ENCODE data around the gene PGS1. TPM values are rescaled to one million over a fixed set of nuclear protein-coding genes. Genes with fewer than 3 reads are reported as not detected.

Gene PGS1
- total RNA-seq, 2 donors from 2014 or later, result 29.2 to 57.4 TPM

- WGBS, result 82% methylated on average over 23 of the region's 23 CpGs
- no peak overlapping the region for H3K27ac ChIP-seq
- no peaks in the 10 kb centered on the region for H3K27me3 ChIP-seq (replicated peaks; ENCODE audit: insufficient read depth)
- no peak for TF ChIP-seq CTCF (IDR thresholded peaks at IDR 0.05)
- no peak for TF ChIP-seq POLR2A (IDR thresholded peaks at IDR 0.05)
- no peak for TF ChIP-seq POLR2AphosphoS5 (IDR thresholded peaks at IDR 0.05)
- H3K9me3 ChIP-seq, result no peaks in the 10 kb centered on the region
- H3K4me3 ChIP-seq, result no peak overlapping the region
- peaks cover 4% of the 10 kb centered on the region in 2 donors for H3K36me3 ChIP-seq
- no peak for DNase-seq (ENCODE audit: low spot score)
- H3K4me1 ChIP-seq (replicated peaks), result peaks cover 4% of the 10 kb centered on the region
- intact Hi-C loops (cut with DNase I), result no loop called here
Observed at GRCh38 chr17:78408476-78409050, 30.1 kb downstream of the PGS1 start.

- H3K36me3 ChIP-seq, result no peaks in the 10 kb centered on the region
Observed at GRCh38 chr17:78409191-78409928, 30.9 kb downstream of the PGS1 start.

GRCh38 chr17:78411241-78411857 is 32.9 kb downstream of the PGS1 start:
- Histone ChIP-seq H3K36me3 (no peaks in the 10 kb centered on the region), H3K27ac (no peak overlapping the region), H3K4me3 (no peak overlapping the region), H3K9me3 (no peaks in the 10 kb centered on the region), H3K27me3 (replicated peaks; ENCODE audit: insufficient read depth) (no peaks in the 10 kb centered on the region), H3K4me1 (replicated peaks) (peaks cover 4% of the 10 kb centered on the region)
- no peak for DNase-seq (ENCODE audit: low spot score)
- TF ChIP-seq POLR2A (IDR thresholded peaks at IDR 0.05), result no peak
- TF ChIP-seq POLR2AphosphoS5 (IDR thresholded peaks at IDR 0.05), result peak; percentile 8
- intact Hi-C loops (cut with DNase I), result no loop called here
- 73% methylated on average over 17 of the region's 17 CpGs for WGBS

More at GRCh38 chr17:78409191-78409928, 30.9 kb downstream of the PGS1 start:
- H3K4me1 ChIP-seq (replicated peaks), result peaks cover 4% of the 10 kb centered on the region
- WGBS, result 41% methylated on average over 12 of the region's 12 CpGs
- DNase-seq (ENCODE audit: low spot score), result peak; percentile 73
- no peak overlapping the region for H3K27ac ChIP-seq
- intact Hi-C loops (cut with DNase I), result no loop called here
- H3K9me3 ChIP-seq, result no peaks in the 10 kb centered on the region
- no peaks in the 10 kb centered on the region for H3K27me3 ChIP-seq (replicated peaks; ENCODE audit: insufficient read depth)
- TF ChIP-seq CTCF (IDR thresholded peaks at IDR 0.05) (no peak), POLR2AphosphoS5 (IDR thresholded peaks at IDR 0.05) (peak; percentile 76), POLR2A (IDR thresholded peaks at IDR 0.05) (no peak)
- no peak overlapping the region for H3K4me3 ChIP-seq

GRCh38 chr17:78412403-78412802 is 34.0 kb downstream of the PGS1 start:
- H3K36me3 ChIP-seq, result no peaks in the 10 kb centered on the region
- peaks cover 4% of the 10 kb centered on the region for H3K4me1 ChIP-seq (replicated peaks)
- no peak overlapping the region for H3K4me3 ChIP-seq
- WGBS, result 87% methylated on average over 10 of the region's 10 CpGs
- TF ChIP-seq CTCF (IDR thresholded peaks at IDR 0.05) (peak in 1 of 4 experiments; percentile 33), POLR2AphosphoS5 (IDR thresholded peaks at IDR 0.05) (no peak), POLR2A (IDR thresholded peaks at IDR 0.05) (no peak)
- H3K9me3 ChIP-seq, result no peaks in the 10 kb centered on the region
- no peak overlapping the region for H3K27ac ChIP-seq
- intact Hi-C loops (cut with DNase I), result no loop called here
- no peak for DNase-seq (ENCODE audit: low spot score)
- H3K27me3 ChIP-seq (replicated peaks; ENCODE audit: insufficient read depth), result no peaks in the 10 kb centered on the region

Measured in prostate gland (tissue), 2 donors.